GM21447 (cell line): ENCODE data around the gene KCNC1.

Source experiments
- ATAC-seq: cut with Tn5 transposase; IDR thresholded peaks from one replicate; pipeline ENCODE4 v1.9.1; 2021; ENCODE audit not compliant: unreplicated experiment

The KCNC1 gene

DNA sequence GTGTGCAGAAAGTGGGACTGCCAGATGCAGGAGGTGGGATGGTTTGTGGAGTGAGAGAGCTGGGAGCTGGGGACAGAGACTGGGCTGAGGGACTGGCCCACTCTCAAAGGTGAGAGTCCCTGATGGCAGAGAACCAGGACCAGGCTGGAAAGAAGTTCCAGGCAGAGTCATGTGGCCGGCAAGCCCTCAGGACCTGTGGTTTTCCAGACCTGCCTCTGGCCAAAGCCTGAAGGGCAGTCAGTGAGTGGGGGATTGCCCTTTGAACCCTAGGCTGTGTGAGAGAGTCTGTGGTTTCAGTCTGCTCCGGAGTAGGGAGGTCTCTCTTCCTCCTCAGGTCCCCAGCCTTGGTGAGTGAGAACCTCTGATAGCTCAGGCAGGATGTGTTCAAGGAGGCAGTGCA is 17.0 kb downstream of the KCNC1 start:
- no peak for ATAC-seq

- no peak for ATAC-seq
Observed at GRCh38 chr11:17752144-17752543, 17.6 kb downstream of the KCNC1 start.

DNA sequence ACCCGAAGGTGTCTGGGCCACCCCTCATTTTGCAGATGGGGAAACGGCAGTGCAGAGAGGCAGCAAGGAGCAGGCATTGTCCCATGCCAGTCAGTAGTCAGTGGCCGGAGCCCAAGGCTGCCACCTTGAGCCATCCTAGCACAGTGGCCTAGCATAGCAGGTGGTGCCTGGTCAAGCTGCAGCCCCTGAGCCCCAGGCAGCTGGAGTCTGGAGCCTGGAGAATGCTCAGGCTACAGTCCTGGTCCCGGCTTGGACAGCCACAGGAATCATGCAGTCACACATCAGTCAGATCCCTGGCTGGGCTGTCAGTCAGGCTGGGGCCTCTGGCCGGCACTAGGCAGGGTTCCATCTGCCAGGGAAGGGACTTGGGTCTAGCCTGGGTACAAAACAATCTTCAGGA is 18.6 kb downstream of the KCNC1 start:
- ATAC-seq = no peak

GRCh38 chr11:17753641-17754040 is 19.1 kb downstream of the KCNC1 start:
- ATAC-seq = no peak

GRCh38 chr11:17755891-17756290 is 21.3 kb downstream of the KCNC1 start:
- ATAC-seq = no peak

DNA sequence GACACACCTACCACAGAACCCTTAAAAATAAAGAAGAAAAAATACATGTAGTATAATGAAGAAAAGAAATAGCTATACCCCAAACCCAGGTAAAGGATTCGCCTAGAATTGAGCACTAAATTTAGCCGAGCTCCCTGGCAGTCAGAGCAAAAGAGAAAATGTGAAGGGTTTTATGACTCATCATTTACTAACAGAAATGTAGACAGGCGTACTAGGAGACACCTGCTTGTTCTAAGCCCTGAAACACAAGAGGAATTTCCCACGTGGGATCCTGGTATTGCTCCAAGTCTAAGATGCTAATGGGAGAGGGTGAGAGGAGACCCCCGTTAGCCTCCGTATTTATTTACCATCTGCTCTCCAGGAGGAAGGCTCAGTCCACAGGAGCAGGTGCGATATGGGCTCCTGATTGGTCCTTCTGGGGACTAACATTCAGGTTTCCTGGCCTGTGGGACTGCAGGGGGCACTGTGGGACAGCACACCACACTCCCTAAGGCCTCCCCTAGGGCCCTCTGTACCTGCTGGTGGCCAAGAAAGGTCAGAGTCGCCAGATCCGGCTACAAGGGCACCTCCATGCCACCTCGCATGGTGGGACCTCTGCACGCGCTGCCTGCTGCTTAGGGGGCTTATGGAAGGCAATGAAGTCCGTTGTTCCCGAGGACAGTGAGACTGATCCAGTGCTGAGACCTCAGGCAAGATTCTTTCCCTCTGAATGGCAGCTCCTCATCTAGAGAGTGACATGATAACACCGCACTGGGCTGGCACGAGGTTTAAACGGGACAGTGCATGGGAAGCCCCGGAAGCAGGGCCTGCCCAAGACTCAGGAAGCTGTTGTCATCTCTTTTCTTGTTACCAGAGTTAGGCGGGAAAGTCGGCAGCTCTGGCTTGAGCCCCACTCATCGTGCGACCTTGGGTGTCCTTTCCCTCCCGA is 25.8 kb downstream of the KCNC1 start:
- ATAC-seq = peak; percentile 50

- ATAC-seq = peak; percentile 49
Observed at GRCh38 chr11:17762309-17762974, 27.9 kb downstream of the KCNC1 start.

- ATAC-seq = no peak
Observed at GRCh38 chr11:17763244-17763643, 28.7 kb downstream of the KCNC1 start.

- no peak for ATAC-seq
Observed at GRCh38 chr11:17763703-17764102, 29.1 kb downstream of the KCNC1 start.

GRCh38 chr11:17764446-17765218 is 30.1 kb downstream of the KCNC1 start:
- no peak for ATAC-seq

DNA sequence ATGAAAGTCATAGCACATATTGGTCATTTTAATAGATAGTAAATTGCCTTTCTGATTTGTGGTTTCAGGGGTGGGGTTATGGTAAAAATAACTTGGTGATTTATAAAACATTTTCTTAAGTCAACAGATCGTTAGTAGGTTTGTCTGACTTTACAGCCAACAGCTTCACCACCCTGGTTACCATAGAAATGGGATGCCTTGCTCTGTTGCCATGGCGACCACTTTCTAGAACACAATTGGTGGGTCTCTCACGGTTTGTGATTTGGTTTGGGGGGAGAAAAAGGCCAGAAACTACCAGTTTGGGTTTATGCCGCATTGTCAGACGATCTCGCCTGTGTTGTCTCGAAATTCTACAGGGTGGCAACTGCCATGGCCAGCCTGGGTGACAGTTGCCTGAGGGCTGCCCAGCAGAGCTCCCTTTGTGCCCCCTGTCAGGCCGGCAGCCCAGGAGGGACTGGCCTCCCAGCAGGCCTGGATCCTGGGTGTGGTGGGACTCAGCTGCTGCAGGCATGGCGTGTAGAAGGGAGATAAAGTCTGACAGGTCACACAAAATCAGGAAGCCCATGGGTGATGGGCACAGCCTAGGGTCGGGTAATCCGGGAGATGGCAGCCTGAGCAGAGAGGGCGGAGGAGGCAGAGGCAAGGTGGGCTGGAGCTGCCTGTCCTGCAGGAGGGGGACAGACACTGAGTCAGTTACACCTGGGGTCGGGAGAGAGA is 30.9 kb downstream of the KCNC1 start:
- ATAC-seq = no peak

DNA sequence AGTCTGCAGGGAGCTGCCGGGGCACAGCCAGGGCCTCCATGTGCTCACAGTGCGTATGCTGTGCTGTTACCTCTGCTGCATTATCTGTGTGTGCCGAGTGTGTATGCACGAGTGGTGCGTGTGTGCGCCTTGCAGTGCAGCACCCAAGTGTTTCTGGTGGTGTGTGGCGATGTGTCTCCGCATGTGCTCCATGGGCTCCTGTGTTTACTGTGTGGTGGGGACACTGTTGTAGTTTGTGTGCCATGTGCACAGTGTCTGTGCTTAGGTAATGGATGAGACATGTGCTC is 31.4 kb downstream of the KCNC1 start:
- ATAC-seq = no peak

GRCh38 chr11:17766590-17766989 is 32.0 kb downstream of the KCNC1 start:
- ATAC-seq = no peak

- no peak for ATAC-seq
Observed at GRCh38 chr11:17767301-17767885, 32.8 kb downstream of the KCNC1 start.

DNA sequence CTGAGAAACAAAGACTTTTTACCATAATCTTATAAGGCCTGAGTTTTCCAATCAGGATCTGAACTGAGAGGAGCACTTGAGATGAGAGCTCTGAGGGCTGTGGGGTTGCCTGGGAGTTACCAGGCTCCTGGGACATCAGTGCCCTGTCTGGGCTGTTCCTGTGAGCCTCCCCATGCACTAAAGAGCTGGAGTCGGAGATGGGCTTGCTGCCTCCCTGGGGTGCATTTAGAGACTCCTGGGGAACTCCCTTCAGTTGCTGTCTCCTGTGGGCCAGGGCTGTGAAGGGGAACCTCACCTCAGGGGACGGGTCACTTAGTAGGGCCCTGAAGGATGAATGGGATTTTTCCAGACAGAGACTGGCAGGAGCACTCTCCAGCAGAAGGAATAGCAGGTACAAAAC is 33.3 kb downstream of the KCNC1 start:
- no peak for ATAC-seq

DNA sequence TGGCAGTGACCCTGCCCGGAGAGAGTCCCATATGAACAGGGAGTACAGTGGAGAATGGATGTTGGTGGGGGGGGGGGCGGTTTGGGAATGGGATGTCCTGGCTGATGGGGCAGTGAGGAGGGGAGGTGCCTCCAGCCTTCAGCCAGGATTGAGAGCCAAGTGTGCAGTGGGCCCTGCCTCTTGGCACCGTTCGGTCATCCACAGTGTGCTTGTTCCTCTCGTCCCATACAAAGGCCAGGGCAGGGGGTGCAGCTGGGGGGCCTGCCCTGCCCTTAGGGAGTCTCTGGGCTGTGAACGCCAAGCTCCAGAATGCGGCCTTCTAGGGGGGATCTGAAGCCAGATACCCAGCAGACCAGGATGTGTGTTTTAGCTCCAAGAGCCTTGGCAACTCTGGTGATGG is 34.0 kb downstream of the KCNC1 start:
- ATAC-seq = no peak

- no peak for ATAC-seq
Observed at GRCh38 chr11:17769218-17769617, 34.6 kb downstream of the KCNC1 start.

- ATAC-seq = no peak
Observed at GRCh38 chr11:17770048-17770652, 35.6 kb downstream of the KCNC1 start.

GRCh38 chr11:17770917-17771316 is 36.3 kb downstream of the KCNC1 start:
- no peak for ATAC-seq

DNA sequence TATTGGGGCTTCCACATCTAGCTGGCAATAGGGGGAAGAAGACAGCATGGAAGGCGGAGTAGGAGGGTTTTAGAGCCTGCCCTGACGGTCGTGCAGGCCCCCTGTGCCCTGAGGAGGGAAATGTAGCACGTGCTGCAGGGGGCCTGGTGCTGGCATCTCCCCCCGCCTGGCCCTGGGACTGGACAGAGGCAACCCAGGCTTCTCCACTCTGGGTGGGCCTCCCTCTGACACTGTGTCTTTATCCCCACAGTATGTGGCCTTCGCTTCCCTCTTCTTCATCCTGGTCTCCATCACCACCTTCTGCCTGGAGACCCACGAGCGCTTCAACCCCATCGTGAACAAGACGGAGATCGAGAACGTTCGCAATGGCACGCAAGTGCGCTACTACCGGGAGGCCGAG is 36.8 kb downstream of the KCNC1 start:
- no peak for ATAC-seq
